Measurements from ENCODE around the gene ZNF514. TPM values are rescaled to one million over a fixed set of nuclear protein-coding genes. Genes with fewer than 3 reads are reported as not detected.

The ZNF514 gene
- total RNA-seq, 1 experiment from 2014 or later = 20.5 TPM

DNA sequence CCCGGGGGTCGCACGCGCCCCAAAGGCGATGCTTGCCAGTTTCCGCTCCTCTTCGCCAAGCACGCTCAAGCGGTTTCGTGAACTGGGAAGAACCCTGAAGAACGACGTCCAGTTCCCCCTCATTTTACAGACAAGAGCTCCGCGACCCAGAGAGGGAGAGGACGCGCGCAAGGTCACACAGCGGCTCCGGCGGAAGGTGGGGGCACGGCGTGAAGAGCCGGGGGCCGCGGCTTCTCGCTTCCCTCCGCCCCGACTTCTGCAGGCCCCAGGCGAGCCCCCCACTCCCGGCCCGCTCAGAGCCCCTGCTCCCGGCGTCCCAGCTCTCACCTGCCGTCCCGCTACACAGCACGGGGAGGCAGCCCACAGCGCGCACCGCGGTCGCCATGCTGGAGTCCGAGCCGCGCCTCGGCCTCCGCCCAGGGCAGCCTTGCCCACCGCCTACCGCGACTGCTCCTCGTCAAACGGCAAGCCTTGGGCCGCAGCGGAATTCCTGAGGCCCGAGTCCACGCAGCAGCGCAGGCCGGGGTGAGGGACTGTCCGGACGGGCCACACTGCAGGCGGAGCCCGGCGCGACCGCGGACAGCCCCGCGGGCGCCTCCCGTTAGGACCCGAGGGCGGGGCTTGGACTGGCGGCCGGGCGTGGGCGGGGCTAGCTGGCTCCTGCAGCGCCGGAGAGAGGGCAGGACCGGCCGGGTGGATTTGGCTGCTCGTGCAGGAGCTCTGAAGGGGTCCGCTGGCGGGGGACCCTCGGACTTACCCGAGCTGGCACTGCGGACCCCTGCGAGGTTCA lies 38.0 kb downstream of the ZNF514 start, which contains the start of gene MRPS5:
MRPS5 (minus strand) TSS at position 402 of the 790 bp plus-strand sequence; CDS start at position 385, 17 bp downstream.
- H3K4me3 ChIP-seq (ENCODE audit: low read depth in 2 of 2, low read length in 2 of 2) = peak within 1 kb of the TSS; percentile 88 to 99
- H3K9me3 ChIP-seq (ENCODE audit: control insufficient read depth, insufficient read depth, low read depth, low read length) = no peaks in the 10 kb centered on the region
- peaks cover 11% of the 10 kb centered on the region for H3K36me3 ChIP-seq (ENCODE audit: control insufficient read depth, insufficient read depth, low read length)
- ATAC-seq = peak; percentile 97
- in situ Hi-C loops (cut with HindIII; ENCODE audit: low pct_unique_long_range_greater_than_20kb, low sequenced_read_pairs) (no loop called here), intact Hi-C loops (cut with micrococcal nuclease; ENCODE audit: unreplicated experiment) (no loop called here)
- TF ChIP-seq, protein P1, sequence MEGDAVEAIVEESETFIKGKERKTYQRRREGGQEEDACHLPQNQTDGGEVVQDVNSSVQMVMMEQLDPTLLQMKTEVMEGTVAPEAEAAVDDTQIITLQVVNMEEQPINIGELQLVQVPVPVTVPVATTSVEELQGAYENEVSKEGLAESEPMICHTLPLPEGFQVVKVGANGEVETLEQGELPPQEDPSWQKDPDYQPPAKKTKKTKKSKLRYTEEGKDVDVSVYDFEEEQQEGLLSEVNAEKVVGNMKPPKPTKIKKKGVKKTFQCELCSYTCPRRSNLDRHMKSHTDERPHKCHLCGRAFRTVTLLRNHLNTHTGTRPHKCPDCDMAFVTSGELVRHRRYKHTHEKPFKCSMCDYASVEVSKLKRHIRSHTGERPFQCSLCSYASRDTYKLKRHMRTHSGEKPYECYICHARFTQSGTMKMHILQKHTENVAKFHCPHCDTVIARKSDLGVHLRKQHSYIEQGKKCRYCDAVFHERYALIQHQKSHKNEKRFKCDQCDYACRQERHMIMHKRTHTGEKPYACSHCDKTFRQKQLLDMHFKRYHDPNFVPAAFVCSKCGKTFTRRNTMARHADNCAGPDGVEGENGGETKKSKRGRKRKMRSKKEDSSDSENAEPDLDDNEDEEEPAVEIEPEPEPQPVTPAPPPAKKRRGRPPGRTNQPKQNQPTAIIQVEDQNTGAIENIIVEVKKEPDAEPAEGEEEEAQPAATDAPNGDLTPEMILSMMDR (IDR thresholded peaks at IDR 0.05) = no peak
- TF ChIP-seq SIN3A (IDR thresholded peaks at IDR 0.05; ENCODE audit: borderline replicate concordance, insufficient read depth, low read depth, low read length) (peak; percentile 82; the same call in 1 of the 2 replicates), POLR2AphosphoS5 (IDR thresholded peaks at IDR 0.05; ENCODE audit: low read depth, low read length) (peak; percentile 76), TCF7L2 (IDR thresholded peaks at IDR 0.05; ENCODE audit: low read depth, low read length) (0 out of 2 replicates have a peak, but pooled peaks have one; percentile 36), REST (IDR thresholded peaks at IDR 0.05; ENCODE audit: insufficient read depth in 1 of 2, low read depth in 2 of 2, low read length in 1 of 2) (peak in 1 of 2 experiments; percentile 68; a peak in 2 of 4 replicates)
- CTCF ChIA-PET = no interaction called here
- POLR2A ChIA-PET = interaction anchor here (0.6 kb wide), 1 partner anchor 1149 kb away, joined by 7 read pairs; no protein-coding TSS in a partner anchor
- peak within 1 kb of the TSS; percentile 89 for H3K27ac ChIP-seq (ENCODE audit: low read length)
- no TSS peak for BruUV-seq (replicated peaks)
- H3K4me1 ChIP-seq (ENCODE audit: control insufficient read depth, insufficient read depth, low read length) = peaks cover 4% of the 10 kb centered on the region; the same call in 1 of the 2 replicates
- no peak for DNase-seq (ENCODE audit: low read depth, low spot score)
- no peaks in the 10 kb centered on the region for H3K27me3 ChIP-seq (ENCODE audit: control insufficient read depth, insufficient read depth, low read length)

- H3K4me3 ChIP-seq (ENCODE audit: low read depth in 2 of 2, low read length in 2 of 2) = peak overlapping the region; percentile 88 to 99
- H3K9me3 ChIP-seq (ENCODE audit: control insufficient read depth, insufficient read depth, low read depth, low read length) = no peaks in the 10 kb centered on the region
- ChIA-PET POLR2A (no interaction called here), CTCF (no interaction called here)
- H3K36me3 ChIP-seq (ENCODE audit: control insufficient read depth, insufficient read depth, low read length) = peaks cover 11% of the 10 kb centered on the region
- H3K27ac ChIP-seq (ENCODE audit: low read length) = peak overlapping the region; percentile 89
- BruUV-seq (replicated peaks) = no TSS peak
- DNase-seq (ENCODE audit: low read depth, low spot score) (no peak), ATAC-seq (no peak)
- intact Hi-C loops (cut with micrococcal nuclease; ENCODE audit: unreplicated experiment) (no loop called here), in situ Hi-C loops (cut with HindIII; ENCODE audit: low pct_unique_long_range_greater_than_20kb, low sequenced_read_pairs) (no loop called here)
- TF ChIP-seq SIN3A (IDR thresholded peaks at IDR 0.05; ENCODE audit: borderline replicate concordance, insufficient read depth, low read depth, low read length) (no peak), REST (IDR thresholded peaks at IDR 0.05; ENCODE audit: insufficient read depth in 1 of 2, low read depth in 2 of 2, low read length in 1 of 2) (no peak), POLR2AphosphoS5 (IDR thresholded peaks at IDR 0.05; ENCODE audit: low read depth, low read length) (no peak), TCF7L2 (IDR thresholded peaks at IDR 0.05; ENCODE audit: low read depth, low read length) (no peak)
- TF ChIP-seq, protein P1 (IDR thresholded peaks at IDR 0.05) = no peak
- no peaks in the 10 kb centered on the region for H3K27me3 ChIP-seq (ENCODE audit: control insufficient read depth, insufficient read depth, low read length)
- H3K4me1 ChIP-seq (ENCODE audit: control insufficient read depth, insufficient read depth, low read length) = peaks cover 4% of the 10 kb centered on the region; the same call in 1 of the 2 replicates
These were observed 38.6 kb downstream of the ZNF514 start for GRCh38 chr2:95121093-95121406.

Measured in Panc1 (cell line).